Stimulated activated CD4-positive, alpha-beta T cell treated with anti-CD3 and anti-CD28 coated beads, TNF-alpha, amount 100 ng/mL, for 24 hours (primary cell): Measurements from ENCODE around the gene CCL26.
"Not testable (repeated sequence)": the region's sequence is repeated elsewhere in the genome, so short reads cannot be mapped to it uniquely, and the experiment has no call there.

Source experiments
- DNase-seq, 3 experiments: peaks; one replicate each; pipeline ENCODE4 v3.0.0-alpha.2; 2020; ENCODE audit warnings: low read depth in 3 of 3

CCL26 gene

GRCh38 chr7:75738975-75739795 is 32.8 kb downstream of the CCL26 start:
- peak; percentile 97 to 100 (median 98) for DNase-seq

GRCh38 chr7:75738604-75738974 is 33.4 kb downstream of the CCL26 start, which contains the start of gene HIP1:
Gene HIP1, minus strand, starts transcription at chr7:75738941. Its CDS starts 21 bp downstream, at chr7:75738920.
- DNase-seq: no peak

GRCh38 chr7:75737856-75738603 is 34.0 kb downstream of the CCL26 start:
- no peak for DNase-seq

GRCh38 chr7:75735581-75736350 is 36.2 kb downstream of the CCL26 start:
- DNase-seq: no peak

GRCh38 chr7:75734586-75735458 is 37.2 kb downstream of the CCL26 start:
- DNase-seq: no peak

- DNase-seq: no peak
Observed at GRCh38 chr7:75732764-75733630, 39.0 kb downstream of the CCL26 start.

- DNase-seq: no peak
Observed at GRCh38 chr7:75732016-75732521, 39.9 kb downstream of the CCL26 start.

- DNase-seq: no peak
Observed at GRCh38 chr7:75729851-75730274, 42.1 kb downstream of the CCL26 start.

- no peak for DNase-seq
Observed at GRCh38 chr7:75727881-75728593, 44.0 kb downstream of the CCL26 start.

- DNase-seq: not testable (repeated sequence)
Observed at GRCh38 chr7:75727351-75727750, 44.7 kb downstream of the CCL26 start.

GRCh38 chr7:75725306-75725705 is 46.7 kb downstream of the CCL26 start:
- DNase-seq: no peak

GRCh38 chr7:75723444-75723843 is 48.6 kb downstream of the CCL26 start:
- DNase-seq: no peak

- no peak for DNase-seq
Observed at GRCh38 chr7:75722373-75722772, 49.6 kb downstream of the CCL26 start.

GRCh38 chr7:75721922-75722321 is 50.1 kb downstream of the CCL26 start:
- not testable (repeated sequence) for DNase-seq

- no peak for DNase-seq
Observed at GRCh38 chr7:75721426-75721825, 50.6 kb downstream of the CCL26 start.

GRCh38 chr7:75719626-75720025 is 52.4 kb downstream of the CCL26 start:
- no peak for DNase-seq
